K562 (cell line): ENCODE results near the gene B4GALT1. TPM values are rescaled to one million over a fixed set of nuclear protein-coding genes. Genes with fewer than 3 reads are reported as not detected.

Experiments used
- ATAC-seq: fragments of 200-7000 bp; cut with Tn5 transposase; 3 replicates; pipeline ENCODE4 v1.9.1; 2020; ENCODE audit warnings: moderate library complexity
- BruUV-seq: library from RNA; stranded (reverse); fragments of 400-500 nt; replicated peaks from 2 replicates; lab custom pipeline; 2021; lab: Mats Ljungman, UMichigan
- CTCF ChIA-PET: fragments of 300-600 bp; formaldehyde crosslinking; extraction: SDS; loops from one replicate; lab custom pipeline; 2021; ENCODE audit warnings: low intra/inter-chr PET ratio; lab: Yijun Ruan, JAX
- POLR2A ChIA-PET: fragments of 300-600, 350-650 bp; sonication (Branson Sonifier 250); formaldehyde crosslinking; extraction: SDS; loops from one replicate; lab custom pipeline; 2021; ENCODE audit warnings: antibody characterized with exemption, inconsistent platforms; lab: Yijun Ruan, JAX
- DNase-seq, 4 experiments: peaks; one replicate each; pipeline versions ENCODE4 v3.0.0 to v3.0.0-alpha.2; 2011 to 2018; ENCODE audit warnings: low spot score in 3 of 4, mixed read lengths in 3 of 4; ENCODE audit errors: extremely low read depth in 1 of 4
- FAIRE-seq: peaks from 2 replicates; lab custom pipeline; 2011; peaks lifted over from hg19 to GRCh38; lab: Jason Lieb, UNC
- H2AFZ ChIP-seq: 2 replicates; pipeline ENCODE4 v1.6.0; 2011; ENCODE audit warnings: low read depth, low read length, control low read depth, inconsistent platforms
- H3K27ac ChIP-seq: fragments of 200-600 bp; 3 replicates; pipeline ENCODE4 v1.8.0; 2011; ENCODE audit warnings: low read depth, mild to moderate bottlenecking, control low read depth, inconsistent platforms, low read length, moderate library complexity, mixed read lengths; ENCODE audit errors: extremely low read depth
- H3K27me3 ChIP-seq, 2 experiments: fragments of 300-600 bp in 1 of 2; 2 replicates in 1 of 2; 3 replicates in 1 of 2; pipeline versions ENCODE4 v1.6.0 to v1.8.0; 2011; ENCODE audit warnings: inconsistent platforms in 2 of 2, low read length in 2 of 2, mild to moderate bottlenecking in 1 of 2, mixed read lengths in 1 of 2, moderate library complexity in 1 of 2; ENCODE audit not compliant: control insufficient read depth in 2 of 2, insufficient read depth in 2 of 2
- H3K36me3 ChIP-seq: fragments of 300-600 bp; 3 replicates; pipeline ENCODE4 v1.8.0; 2011; ENCODE audit warnings: mild to moderate bottlenecking, low read length, inconsistent platforms; ENCODE audit not compliant: control insufficient read depth, insufficient read depth
- H3K4me1 ChIP-seq, 2 experiments: fragments of 200-600 bp in 1 of 2; replicated peaks in 1 of 2; 2 replicates in 1 of 2; 3 replicates in 1 of 2; pipeline versions ENCODE4 v1.5.1 to v1.8.0; 2011; ENCODE audit warnings: inconsistent platforms in 2 of 2, low read length in 2 of 2, mild to moderate bottlenecking in 1 of 2, mixed read lengths in 1 of 2, moderate library complexity in 1 of 2; ENCODE audit not compliant: control insufficient read depth in 2 of 2, insufficient read depth in 2 of 2
- H3K4me2 ChIP-seq: 2 replicates; pipeline ENCODE4 v1.6.1; 2011; ENCODE audit warnings: low read length, control low read depth, inconsistent platforms, mixed read lengths; ENCODE audit not compliant: insufficient read depth
- H3K4me3 ChIP-seq: fragments of 200-600 bp; sonication (generic), shearing (Covaris generic); 2 replicates; pipeline ENCODE4 v1.5.1; 2016; ENCODE audit warnings: control low read depth, inconsistent platforms
- H3K79me2 ChIP-seq: fragments of 200-600 bp; 3 replicates; pipeline ENCODE4 v1.8.0; 2011; ENCODE audit warnings: low read length, inconsistent platforms; ENCODE audit not compliant: control insufficient read depth, insufficient read depth
- H3K9ac ChIP-seq, 2 experiments: 2 replicates each; pipeline versions ENCODE4 v1.6.0 to v1.6.1; 2011; ENCODE audit warnings: low read depth in 2 of 2, low read length in 2 of 2, control low read depth in 1 of 2, inconsistent platforms in 1 of 2, mild to moderate bottlenecking in 1 of 2, mixed read lengths in 1 of 2; ENCODE audit not compliant: insufficient read depth in 1 of 2
- H3K9me1 ChIP-seq: one replicate; pipeline ENCODE4 v1.6.0; 2011; ENCODE audit warnings: inconsistent platforms, mild to moderate bottlenecking, low read length, moderate library complexity; ENCODE audit not compliant: control insufficient read depth, insufficient read depth
- H3K9me3 ChIP-seq: replicated peaks from 2 replicates; pipeline ENCODE4 v1.5.1; 2011; ENCODE audit warnings: low read depth, low read length, inconsistent platforms; ENCODE audit not compliant: control insufficient read depth, insufficient read depth
- H4K20me1 ChIP-seq: replicated peaks from 2 replicates; pipeline ENCODE4 v1.6.1; 2011; ENCODE audit warnings: low read length, inconsistent platforms, mixed read lengths; ENCODE audit not compliant: control insufficient read depth, insufficient read depth
- EHMT2 ChIP-seq: fragments of 450-650 bp; IDR thresholded peaks from 2 replicates; pipeline ENCODE4 v1.6.1; 2018; ENCODE audit warnings: antibody characterized with exemption
- GATA2 ChIP-seq: sonication (generic); formaldehyde crosslinking; IDR thresholded peaks from 2 replicates; pipeline ENCODE4 v1.4.0; 2020; ENCODE audit warnings: mild to moderate bottlenecking, missing genetic modification reagents
- KDM4B ChIP-seq, 2 experiments: fragments of 450-650 bp in 1 of 2; sonication (generic) in 1 of 2; IDR thresholded peaks; 2 replicates each; pipeline ENCODE4 v1.6.1; 2016 to 2017; ENCODE audit warnings: borderline replicate concordance in 2 of 2, antibody characterized with exemption in 1 of 2, low read depth in 1 of 2, mild to moderate bottlenecking in 1 of 2
- NCOA4 ChIP-seq: fragments of 450-650 bp; IDR thresholded peaks from 2 replicates; pipeline ENCODE4 v1.6.1; 2018; ENCODE audit warnings: mild to moderate bottlenecking; ENCODE audit not compliant: partially characterized antibody
- PTBP1 ChIP-seq: fragments of 200-400 bp; formaldehyde crosslinking; IDR thresholded peaks from 2 replicates; pipeline ENCODE4 v1.6.1; 2017; ENCODE audit warnings: low read depth, low read length
- WGBS: fragments of 100-300 bp; shearing (Covaris generic); methylation state at CpG from one replicate; pipeline ENCODE4 v1.1.6; 2016; ENCODE audit warnings: low coverage, mixed read lengths; ENCODE audit not compliant: insufficient coverage; ENCODE audit errors: missing lambda C conversion rate; 5-methylcytosine and 5-hydroxymethylcytosine counted together
- in situ Hi-C: fragments of 300-500 bp; cut with MboI; formaldehyde crosslinking; loops from 4 replicates; pipeline ENCODE4 v1.15.0; 2018; ENCODE audit warnings: inconsistent platforms, mixed read lengths
- intact Hi-C: fragments of 100-400 bp; cut with micrococcal nuclease; formaldehyde crosslinking; loops from 2 replicates; pipeline ENCODE4 v1.14.2; 2022
- polyA plus RNA-seq, 8 experiments: library from polyadenylated mRNA; depleted of rRNA in 4 of 8; stranded (reverse) in 5 of 8; unstranded in 3 of 8; fragments of >200 nt; fragmentation: Nextera tagmentation in 2 of 8; fragmentation: Illumina TruSeq in 1 of 8; extraction: Ambion mirVana in 2 of 8; extraction: Trizol in 1 of 8; gene quantifications; 2 replicates each; pipeline versions ENCODE4 v1.2.1 to v1.2.3, GENCODE V29; 2011 to 2014; ENCODE audit warnings: inconsistent platforms in 1 of 8, missing spikeins in 1 of 8
- total RNA-seq, 7 experiments: library from RNA; depleted of rRNA in 6 of 7; stranded (reverse); fragments of >200 nt in 6 of 7; fragmentation: Illumina TruSeq in 2 of 7; extraction: Trizol in 2 of 7; gene quantifications; 2 replicates each; pipeline versions ENCODE4 v1.2.1 to v1.2.3, GENCODE V29; 2011 to 2021; ENCODE audit warnings: low replicate concordance in 1 of 7

B4GALT1 gene
- total and polyA plus RNA-seq, 9 of the 15 experiments (the other 6 are each of a cell fraction or from before 2014, with no cell fraction given) = 4.1 to 26.8 (median 7.1) TPM

DNA sequence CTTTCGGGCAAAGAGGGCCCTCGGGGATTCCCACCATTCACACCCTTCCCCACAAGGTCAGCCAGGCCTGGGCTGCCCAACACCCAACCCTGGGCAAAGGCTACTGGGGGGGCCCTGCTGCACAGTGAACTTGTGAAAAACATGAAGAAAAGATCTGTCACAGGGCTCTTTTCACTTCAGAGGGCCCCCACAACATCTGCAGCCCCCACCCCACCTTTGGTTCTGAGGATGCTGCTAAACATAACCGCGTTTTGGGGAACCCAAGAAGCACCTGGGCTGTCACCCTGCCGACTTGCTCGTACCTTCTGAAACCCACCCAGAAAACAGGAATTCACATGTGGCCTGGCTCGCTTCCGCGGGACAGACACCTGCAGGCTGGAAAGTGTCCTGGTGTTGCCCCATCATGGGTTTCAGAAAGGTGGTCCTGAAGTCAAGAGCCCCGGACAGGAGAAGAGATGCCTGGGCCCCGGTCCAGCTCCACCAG is 29.3 kb downstream of the B4GALT1 start:
- Histone ChIP-seq H3K27ac (no peak overlapping the region), H3K9me3 (no peaks in the 10 kb centered on the region), H3K4me1 (peaks cover 9 to 12% of the 10 kb centered on the region in 2 experiments; a peak in 4 of 5 replicates), H4K20me1 (peaks cover 19% of the 10 kb centered on the region; the same call in 1 of the 2 replicates), H3K79me2 (peaks cover 35% of the 10 kb centered on the region), H3K4me2 (no peak overlapping the region), H3K9me1 (peaks cover 4% of the 10 kb centered on the region), H3K27me3 (no peaks in the 10 kb centered on the region), H3K4me3 (no peak overlapping the region), H3K36me3 (peaks cover 18% of the 10 kb centered on the region; the same call in 2 of the 3 replicates), H2AFZ (no peak overlapping the region), H3K9ac (no peak overlapping the region)
- FAIRE-seq (no peak), DNase-seq (no peak), ATAC-seq (no peak)
- ChIA-PET POLR2A (interaction anchor here (2.0 kb wide), 1 partner anchor 18 kb away, joined by 7 read pairs; no protein-coding TSS in a partner anchor), CTCF (no interaction called here)
- intact Hi-C loops = no loop called here
- 94% methylated on average over 9 of the region's 11 CpGs for WGBS
- no peak for TF ChIP-seq PTBP1
- no peak for TF ChIP-seq EHMT2
- no peak for TF ChIP-seq KDM4B (IDR thresholded peaks at IDR 0.05; ENCODE audit: borderline replicate concordance in 2 of 2, low read depth in 1 of 2)
- TF ChIP-seq GATA2 (CRISPR knock-in tag) = no peak
- TF ChIP-seq NCOA4 = no peak
- BruUV-seq = no TSS peak
- in situ Hi-C loops = no loop called here
